Measurements from ENCODE around the gene CCDC40.

- no peak for TF ChIP-seq EZH2phosphoT487 (IDR thresholded peaks at IDR 0.05; ENCODE audit: borderline replicate concordance, low read length)
- no peak for TF ChIP-seq CTCF (conservative IDR thresholded peaks at IDR 0.05; ENCODE audit: low read depth, low read length)
- no peak for TF ChIP-seq EZH2 (IDR thresholded peaks at IDR 0.05; ENCODE audit: low read length, unreplicated experiment)
Observed at GRCh38 chr17:80006339-80006720, 30.1 kb upstream of the CCDC40 start.
